Trophoblast cell (in vitro differentiated cells and primary cell): ENCODE data around the gene HES7.

Experiments
- DNase-seq, 2 donors: peaks; one replicate each; pipeline ENCODE4 v3.0.0-alpha.2; 2016
- H2AFZ ChIP-seq: 2 replicates; pipeline ENCODE4 v1.6.1; 2013; ENCODE audit warnings: low read length, moderate library complexity, mild to moderate bottlenecking; ENCODE audit not compliant: insufficient read depth, poor library complexity
- H2AK5ac ChIP-seq: 2 replicates; pipeline ENCODE4 v1.6.1; 2013; ENCODE audit warnings: mild to moderate bottlenecking, low read length
- H2BK120ac ChIP-seq: 2 replicates; pipeline ENCODE4 v1.6.1; 2013; ENCODE audit warnings: low read length, mild to moderate bottlenecking, moderate library complexity; ENCODE audit not compliant: insufficient read depth, poor library complexity
- H2BK12ac ChIP-seq: 2 replicates; pipeline ENCODE4 v1.6.1; 2013; ENCODE audit warnings: mild to moderate bottlenecking, low read length, moderate library complexity
- H2BK5ac ChIP-seq: 2 replicates; pipeline ENCODE4 v1.6.1; 2013; ENCODE audit warnings: low read length, low read depth, moderate library complexity, mild to moderate bottlenecking; ENCODE audit not compliant: poor library complexity
- H3K14ac ChIP-seq: 2 replicates; pipeline ENCODE4 v1.6.1; 2013; ENCODE audit warnings: mild to moderate bottlenecking, low read length
- H3K18ac ChIP-seq: 2 replicates; pipeline ENCODE4 v1.6.1; 2013; ENCODE audit warnings: mild to moderate bottlenecking, low read length
- H3K23ac ChIP-seq: 2 replicates; pipeline ENCODE4 v1.6.1; 2013; ENCODE audit warnings: low read length
- H3K27ac ChIP-seq: 2 replicates; pipeline ENCODE4 v1.5.1; 2013; ENCODE audit warnings: low read depth, mild to moderate bottlenecking, inconsistent platforms, low read length, moderate library complexity
- H3K27me3 ChIP-seq: 2 replicates; pipeline ENCODE4 v1.6.1; 2013; ENCODE audit warnings: inconsistent platforms, mild to moderate bottlenecking, low read length, moderate library complexity; ENCODE audit not compliant: insufficient read depth
- H3K36me3 ChIP-seq, 2 experiments: 1 replicate in 1 of 2; 2 replicates in 1 of 2; pipeline ENCODE4 v1.6.1; 2013; ENCODE audit warnings: low read length in 2 of 2, mild to moderate bottlenecking in 2 of 2, moderate library complexity in 1 of 2; ENCODE audit not compliant: insufficient read depth in 2 of 2, control insufficient read depth in 1 of 2
- H3K4ac ChIP-seq: 2 replicates; pipeline ENCODE4 v1.6.1; 2013; ENCODE audit warnings: low read depth, mild to moderate bottlenecking, low read length, moderate library complexity
- H3K4me1 ChIP-seq, 2 experiments: 1 replicate in 1 of 2; 2 replicates in 1 of 2; pipeline ENCODE4 v1.6.1; 2013; ENCODE audit warnings: low read length in 2 of 2, mild to moderate bottlenecking in 2 of 2, moderate library complexity in 1 of 2; ENCODE audit not compliant: insufficient read depth in 2 of 2, control insufficient read depth in 1 of 2
- H3K4me2 ChIP-seq: 2 replicates; pipeline ENCODE4 v1.6.1; 2013; ENCODE audit warnings: inconsistent platforms, mild to moderate bottlenecking, low read length, moderate library complexity
- H3K4me3 ChIP-seq: 2 replicates; pipeline ENCODE4 v1.5.1; 2013; ENCODE audit warnings: mild to moderate bottlenecking, low read depth, low read length, inconsistent platforms
- H3K79me1 ChIP-seq: one replicate; pipeline ENCODE4 v1.6.1; 2013; ENCODE audit warnings: low read length
- H3K79me2 ChIP-seq: 2 replicates; pipeline ENCODE4 v1.6.1; 2013; ENCODE audit warnings: low read length, mild to moderate bottlenecking; ENCODE audit not compliant: control insufficient read depth, insufficient read depth, poor library complexity
- H3K9ac ChIP-seq: 2 replicates; pipeline ENCODE4 v1.6.1; 2013; ENCODE audit warnings: mild to moderate bottlenecking, low read length
- H3K9me3 ChIP-seq: 2 replicates; pipeline ENCODE4 v1.6.1; 2013; ENCODE audit warnings: low read depth, mild to moderate bottlenecking, control low read depth, inconsistent platforms, low read length; ENCODE audit not compliant: insufficient read depth
- H4K12ac ChIP-seq: 2 replicates; pipeline ENCODE4 v1.6.1; 2013; ENCODE audit warnings: low read depth, mild to moderate bottlenecking, low read length, moderate library complexity
- H4K8ac ChIP-seq: 2 replicates; pipeline ENCODE4 v1.6.1; 2013; ENCODE audit warnings: low read depth, mild to moderate bottlenecking, low read length, moderate library complexity
- H4K91ac ChIP-seq: one replicate; pipeline ENCODE4 v1.6.1; 2013; ENCODE audit warnings: low read depth, mild to moderate bottlenecking, low read length, moderate library complexity
- WGBS: extraction: QIAGEN DNeasy Blood & Tissue Kit; methylation state at CpG from one replicate; pipeline ENCODE4 v1.1.7; 2013; ENCODE audit warnings: missing lambda C conversion rate; ENCODE audit not compliant: insufficient read length, insufficient coverage; ENCODE audit errors: extremely low coverage; 5-methylcytosine and 5-hydroxymethylcytosine counted together

The HES7 gene

GRCh38 chr17:8131844-8132441 lies 8.0 kb upstream of the HES7 start:
- Histone ChIP-seq H3K23ac (no peak overlapping the region), H3K4me1 (peaks cover 6 to 9% of the 10 kb centered on the region in 2 experiments), H3K4me3 (no peak overlapping the region), H3K9me3 (no peaks in the 10 kb centered on the region), H3K4ac (no peak overlapping the region), H4K8ac (no peak overlapping the region), H3K79me1 (no peaks in the 10 kb centered on the region), H3K27me3 (no peaks in the 10 kb centered on the region), H2BK120ac (no peak overlapping the region), H3K14ac (no peak overlapping the region), H3K79me2 (no peaks in the 10 kb centered on the region), H3K36me3 (no peaks in the 10 kb centered on the region), H3K9ac (no peak overlapping the region), H2AK5ac (no peak overlapping the region), H3K27ac (no peak overlapping the region), H2BK12ac (no peak overlapping the region), H4K91ac (no peak overlapping the region), H2BK5ac (no peak overlapping the region), H4K12ac (no peak overlapping the region), H2AFZ (no peak overlapping the region), H3K4me2 (no peak overlapping the region), H3K18ac (no peak overlapping the region)
- peak in 1 of 2 donors; percentile 50 for DNase-seq
- WGBS = no CpG with 5 or more reads among the region's 3 CpGs

GRCh38 chr17:8128125-8128784 lies 4.3 kb upstream of the HES7 start:
- no peak overlapping the region for H3K4me2 ChIP-seq
- H4K8ac ChIP-seq = no peak overlapping the region
- H3K27me3 ChIP-seq = peaks cover 22% of the 10 kb centered on the region
- WGBS = no CpG with 5 or more reads among the region's 14 CpGs
- H2BK12ac ChIP-seq = no peak overlapping the region
- H3K4ac ChIP-seq = no peak overlapping the region
- no peaks in the 10 kb centered on the region for H3K79me2 ChIP-seq
- peak; percentile 22 to 77 for DNase-seq
- no peak overlapping the region for H3K27ac ChIP-seq
- no peak overlapping the region for H2BK5ac ChIP-seq
- H3K4me1 ChIP-seq = peaks cover 20 to 27% of the 10 kb centered on the region in 2 experiments
- no peak overlapping the region for H3K18ac ChIP-seq
- H4K91ac ChIP-seq = no peak overlapping the region
- H2AFZ ChIP-seq = no peak overlapping the region
- no peak overlapping the region for H3K4me3 ChIP-seq
- no peak overlapping the region for H4K12ac ChIP-seq
- no peak overlapping the region for H3K23ac ChIP-seq
- no peaks in the 10 kb centered on the region for H3K36me3 ChIP-seq
- no peak overlapping the region for H2AK5ac ChIP-seq
- H3K9ac ChIP-seq = no peak overlapping the region
- no peaks in the 10 kb centered on the region for H3K9me3 ChIP-seq
- no peak overlapping the region for H2BK120ac ChIP-seq
- no peak overlapping the region for H3K14ac ChIP-seq
- no peaks in the 10 kb centered on the region for H3K79me1 ChIP-seq

GRCh38 chr17:8126491-8127066 lies 2.7 kb upstream of the HES7 start:
- Histone ChIP-seq H3K4me1 (peaks cover 26 to 37% of the 10 kb centered on the region in 2 experiments), H3K4me2 (peak overlapping the region; percentile 88), H3K4me3 (peak overlapping the region; percentile 65), H2BK5ac (no peak overlapping the region), H3K79me2 (no peaks in the 10 kb centered on the region), H3K18ac (no peak overlapping the region), H2AK5ac (no peak overlapping the region), H3K79me1 (no peaks in the 10 kb centered on the region), H2BK12ac (no peak overlapping the region), H3K23ac (no peak overlapping the region), H2BK120ac (no peak overlapping the region), H3K36me3 (no peaks in the 10 kb centered on the region), H2AFZ (peak overlapping the region; percentile 70), H3K14ac (no peak overlapping the region), H4K91ac (no peak overlapping the region), H3K27ac (no peak overlapping the region), H3K27me3 (peaks cover 38% of the 10 kb centered on the region), H4K12ac (no peak overlapping the region), H3K9me3 (peaks cover 3% of the 10 kb centered on the region), H3K9ac (no peak overlapping the region), H3K4ac (no peak overlapping the region), H4K8ac (no peak overlapping the region)
- DNase-seq = peak in 1 of 2 donors; percentile 53
- no CpG with 5 or more reads among the region's 45 CpGs for WGBS

GRCh38 chr17:8125947-8126490 lies 2.1 kb upstream of the HES7 start:
- Histone ChIP-seq H2BK120ac (no peak overlapping the region), H2BK5ac (no peak overlapping the region), H3K36me3 (no peaks in the 10 kb centered on the region), H3K79me2 (no peaks in the 10 kb centered on the region), H3K27me3 (peaks cover 38% of the 10 kb centered on the region), H3K4me3 (peak overlapping the region; percentile 67), H3K4ac (no peak overlapping the region), H3K4me2 (peak overlapping the region; percentile 80), H3K9me3 (peaks cover 3% of the 10 kb centered on the region), H3K23ac (no peak overlapping the region), H3K4me1 (peaks cover 26 to 39% of the 10 kb centered on the region in 2 experiments), H4K91ac (no peak overlapping the region), H3K9ac (no peak overlapping the region), H3K27ac (no peak overlapping the region), H2AK5ac (no peak overlapping the region), H4K12ac (no peak overlapping the region), H3K79me1 (no peaks in the 10 kb centered on the region), H2BK12ac (no peak overlapping the region), H4K8ac (no peak overlapping the region), H2AFZ (peak overlapping the region; percentile 26), H3K18ac (no peak overlapping the region), H3K14ac (no peak overlapping the region)
- WGBS = no CpG with 5 or more reads among the region's 35 CpGs
- peak in 1 of 2 donors; percentile 44 for DNase-seq
